ENCODE measurements around the gene TNFRSF8. TPM values are rescaled to one million over a fixed set of nuclear protein-coding genes. Genes with fewer than 3 reads are reported as not detected.

The TNFRSF8 gene
- total RNA-seq, 1 experiment from 2014 or later: 2.9 TPM

GRCh38 chr1:12035312-12035711 is 27.8 kb upstream of the TNFRSF8 start:
- H2BK20ac ChIP-seq (ENCODE audit: low read depth, low read length, poor library complexity, severe bottlenecking): no peak overlapping the region
- no peak overlapping the region for H3K56ac ChIP-seq (ENCODE audit: insufficient read length, low read depth, low read length)
- H3K9ac ChIP-seq (ENCODE audit: extremely low read depth, insufficient read length, low read length): no peak overlapping the region
- no peaks in the 10 kb centered on the region for H3K9me3 ChIP-seq (ENCODE audit: control insufficient read depth, low read depth, low read length)
- no peak for DNase-seq
- H2BK5ac ChIP-seq (ENCODE audit: insufficient read length, low read length): no peak overlapping the region
- no peaks in the 10 kb centered on the region for H3K9me3 Mint-ChIP-seq
- no peak overlapping the region for H3T11ph ChIP-seq (ENCODE audit: low read length)
- H3K4me1 Mint-ChIP-seq: peaks cover 2 to 5% of the 10 kb centered on the region in 2 experiments; a peak in 1 of 4 replicates
- no peak overlapping the region for H3K4ac ChIP-seq (ENCODE audit: low read depth, low read length)
- no peak overlapping the region for H4K5ac ChIP-seq (ENCODE audit: insufficient read length, low read depth, low read length)
- no peaks in the 10 kb centered on the region for H3K27me3 ChIP-seq (ENCODE audit: insufficient read depth, low read length)
- no peak overlapping the region for H4K91ac ChIP-seq (ENCODE audit: insufficient read length, low read depth, low read length)
- H2BK120ac ChIP-seq (ENCODE audit: low read depth, low read length, poor library complexity, severe bottlenecking): no peak overlapping the region
- no peak overlapping the region for H3K23ac ChIP-seq (ENCODE audit: insufficient read length, low read depth, low read length)
- H3K4me2 ChIP-seq (ENCODE audit: insufficient read depth, insufficient read length, low read length): no peak overlapping the region
- no peaks in the 10 kb centered on the region for H3K4me1 ChIP-seq (ENCODE audit: insufficient read depth, low read length)
- H4K8ac ChIP-seq (replicated peaks; ENCODE audit: insufficient read length, low read depth, low read length): no peak overlapping the region
- H2BK12ac ChIP-seq (ENCODE audit: insufficient read length, low read depth, low read length): no peak overlapping the region
- no peak overlapping the region for H2BK15ac ChIP-seq (ENCODE audit: low read depth, low read length)
- no peaks in the 10 kb centered on the region for H3K79me1 ChIP-seq (ENCODE audit: insufficient read depth, low read depth, low read length, poor library complexity, severe bottlenecking)
- WGBS (ENCODE audit: extremely low coverage, insufficient read length, low lambda C conversion rate): no CpG with 5 or more reads among the region's 4 CpGs
- H3K4me3 Mint-ChIP-seq: no peak overlapping the region
- H3K36me3 Mint-ChIP-seq (ENCODE audit: insufficient read depth in 1 of 3, low read depth in 3 of 3): peaks cover 0 to 17% (median 14%) of the 10 kb centered on the region in 3 experiments; a peak in 5 of 7 replicates
- no peak overlapping the region for H2AFZ ChIP-seq (ENCODE audit: low read length)
- peak overlapping the region in 2 of 3 experiments; percentile 59 to 69; a peak in 3 of 7 replicates for H3K27ac Mint-ChIP-seq
- no peak overlapping the region for H2AK5ac ChIP-seq (ENCODE audit: insufficient read length, low read length)
- H3K23me2 ChIP-seq (ENCODE audit: insufficient read length, low read depth, low read length, poor library complexity, severe bottlenecking): no peaks in the 10 kb centered on the region
- TF ChIP-seq CTCF (conservative IDR thresholded peaks at IDR 0.05): no peak
- H4K20me1 ChIP-seq (ENCODE audit: control insufficient read depth, insufficient read depth, insufficient read length): no peaks in the 10 kb centered on the region
- no peak overlapping the region for H3K18ac ChIP-seq (ENCODE audit: insufficient read length, low read depth, low read length)
- no peak overlapping the region for H3K14ac ChIP-seq (ENCODE audit: insufficient read depth, low read length)
- H3K27ac ChIP-seq (ENCODE audit: insufficient read length, low read depth, low read length): no peak overlapping the region
- H3K79me2 ChIP-seq (ENCODE audit: insufficient read depth, low read length): no peaks in the 10 kb centered on the region
- peaks cover 2% of the 10 kb centered on the region; the same call in 1 of the 2 replicates for H3K27me3 Mint-ChIP-seq (ENCODE audit: low read depth)
